Mucosa of descending colon (tissue), 3 donors: ENCODE results near the gene KRI1. TPM values are rescaled to one million over a fixed set of nuclear protein-coding genes. Genes with fewer than 3 reads are reported as not detected.
A peak's percentile ranks its signal among the peaks of the same experiment; 100 is the strongest.

Experiments used
- ATAC-seq: fragments of 200-7000 bp; cut with Tn5 transposase; one replicate; pipeline ENCODE4 v1.9.1; 2020; ENCODE audit warnings: mild to moderate bottlenecking, moderate library complexity
- DNase-seq, 3 donors: peaks; one replicate each; pipeline ENCODE4 v3.0.0-alpha.2; 2020
- H3K36me3 ChIP-seq: fragments of 200-600 bp; one replicate; pipeline ENCODE4 v1.8.0; 2021; ENCODE audit warnings: low read depth, mild to moderate bottlenecking
- H3K4me1 ChIP-seq: fragments of 200-600 bp; one replicate; pipeline ENCODE4 v1.8.0; 2021; ENCODE audit warnings: low read depth, mild to moderate bottlenecking
- H3K4me3 ChIP-seq: fragments of 200-600 bp; one replicate; pipeline ENCODE4 v1.8.0; 2021; ENCODE audit warnings: mild to moderate bottlenecking
- H3K9me3 ChIP-seq: fragments of 200-600 bp; one replicate; pipeline ENCODE4 v1.8.0; 2021; ENCODE audit warnings: mild to moderate bottlenecking
- intact Hi-C, 2 donors: fragments of 100-400 bp; cut with DNase I in 1 of 2; cut with micrococcal nuclease in 1 of 2; formaldehyde crosslinking; loops; one replicate each; pipeline versions ENCODE4 v1.11.0 to v1.11.1; 2022; cut with DNase I, micrococcal nuclease
- long read RNA-seq, 2 donors: library from polyadenylated mRNA; unstranded; transcript quantifications; one replicate each; pipeline ENCODE4 v2.0.0, GENCODE V29; 2019 to 2021
- total RNA-seq, 3 donors: library from RNA; stranded (reverse); fragmentation: NEBNext Ultra II Directional in 2 of 3; extraction: Animal tissue kit (Norgen Biotek cat#: 25700) in 2 of 3; gene quantifications; one replicate each; pipeline versions ENCODE4 v1.2.1 to v1.2.4, GENCODE V29; 2021 to 2023
- TF ChIP-seq, protein P1 (sequence below): fragments of 200-600 bp; IDR thresholded peaks from one replicate; pipeline ENCODE4 v1.8.0; 2022; ENCODE audit warnings: antibody characterized with exemption, mild to moderate bottlenecking
- donor health status: DM: no; HTN: no; CAD: no; lungs with moderate emphysema.
- donor health status: DM: no; HTN: no; CAD: no.
- donor health status: DM: no; HTN: yes; CAD: no.

The KRI1 gene
- 10 to 100 TPM; 12.0 to 23.3 (median 17.0) TPM for total RNA-seq
- long read RNA-seq, donor 1, transcript KRI1-203 (18 exons, 2,545 nt) = minor isoform, 5 of 25 reads
- long read RNA-seq, donor 1, transcript KRI1-201 (19 exons, 3,023 nt) = major isoform, 12 of 25 reads
- long read RNA-seq, donor 1, partial matches to known transcripts = 5 of 25 reads
- long read RNA-seq, donor 1, other reads (novel, unspliced or antisense) = 3 of 25 reads
- long read RNA-seq, donor 2, partial matches to known transcripts = 2 of 6 reads
- long read RNA-seq, donor 2, other reads (novel, unspliced or antisense) = 0 of 6 reads

- H3K36me3 ChIP-seq = no peaks in the 10 kb centered on the region
- intact Hi-C loops = no loop called here
- peak within 1 kb of the TSS; percentile 75 for H3K4me3 ChIP-seq
- no peaks in the 10 kb centered on the region for H3K9me3 ChIP-seq
- H3K4me1 ChIP-seq = peaks cover 34% of the 10 kb centered on the region
- TF ChIP-seq, protein P1, sequence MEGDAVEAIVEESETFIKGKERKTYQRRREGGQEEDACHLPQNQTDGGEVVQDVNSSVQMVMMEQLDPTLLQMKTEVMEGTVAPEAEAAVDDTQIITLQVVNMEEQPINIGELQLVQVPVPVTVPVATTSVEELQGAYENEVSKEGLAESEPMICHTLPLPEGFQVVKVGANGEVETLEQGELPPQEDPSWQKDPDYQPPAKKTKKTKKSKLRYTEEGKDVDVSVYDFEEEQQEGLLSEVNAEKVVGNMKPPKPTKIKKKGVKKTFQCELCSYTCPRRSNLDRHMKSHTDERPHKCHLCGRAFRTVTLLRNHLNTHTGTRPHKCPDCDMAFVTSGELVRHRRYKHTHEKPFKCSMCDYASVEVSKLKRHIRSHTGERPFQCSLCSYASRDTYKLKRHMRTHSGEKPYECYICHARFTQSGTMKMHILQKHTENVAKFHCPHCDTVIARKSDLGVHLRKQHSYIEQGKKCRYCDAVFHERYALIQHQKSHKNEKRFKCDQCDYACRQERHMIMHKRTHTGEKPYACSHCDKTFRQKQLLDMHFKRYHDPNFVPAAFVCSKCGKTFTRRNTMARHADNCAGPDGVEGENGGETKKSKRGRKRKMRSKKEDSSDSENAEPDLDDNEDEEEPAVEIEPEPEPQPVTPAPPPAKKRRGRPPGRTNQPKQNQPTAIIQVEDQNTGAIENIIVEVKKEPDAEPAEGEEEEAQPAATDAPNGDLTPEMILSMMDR = peak; percentile 17
- peak; percentile 99 to 100 (median 99) for DNase-seq
- peak; percentile 79 for ATAC-seq
Measured at GRCh38 chr19:10565567-10566407, at the start of gene KRI1. TSS of gene KRI1 (minus strand) at chr19:10566010. CDS start at chr19:10565999, 11 bp downstream.

GRCh38 chr19:10612499-10613119, 46.8 kb upstream of the KRI1 start:
- Histone ChIP-seq H3K4me1 (peaks cover 7% of the 10 kb centered on the region), H3K4me3 (no peak overlapping the region), H3K36me3 (no peaks in the 10 kb centered on the region), H3K9me3 (no peaks in the 10 kb centered on the region)
- ATAC-seq (peak; percentile 92), DNase-seq (peak; percentile 66 to 67 (median 67))
- TF ChIP-seq, protein P1 = no peak
- intact Hi-C loops = no loop called here

DNA sequence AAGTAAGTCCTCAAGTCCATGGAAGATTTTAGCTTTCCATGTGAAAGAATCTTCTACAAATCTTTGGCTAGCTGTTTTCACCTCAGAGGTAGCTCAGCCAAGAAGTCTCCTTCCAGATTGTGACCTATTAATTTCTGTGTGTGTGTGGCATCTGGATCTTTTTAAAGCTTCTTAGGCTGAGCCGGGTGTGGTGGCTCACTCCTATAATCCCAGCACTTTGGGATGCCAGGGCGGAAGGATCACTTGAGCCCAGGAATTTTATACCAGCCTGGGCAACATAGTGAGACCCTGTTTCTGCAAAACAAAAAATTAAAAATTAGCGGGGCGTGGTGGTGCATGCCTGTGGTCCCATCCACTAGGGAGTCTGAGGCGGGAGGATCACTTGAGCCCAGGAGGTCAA, 46.1 kb upstream of the KRI1 start:
- Histone ChIP-seq H3K36me3 (no peaks in the 10 kb centered on the region), H3K4me3 (no peak overlapping the region), H3K9me3 (no peaks in the 10 kb centered on the region), H3K4me1 (peaks cover 7% of the 10 kb centered on the region)
- intact Hi-C loops = no loop called here
- TF ChIP-seq, protein P1 = no peak
- ATAC-seq = no peak
- no peak for DNase-seq

DNA sequence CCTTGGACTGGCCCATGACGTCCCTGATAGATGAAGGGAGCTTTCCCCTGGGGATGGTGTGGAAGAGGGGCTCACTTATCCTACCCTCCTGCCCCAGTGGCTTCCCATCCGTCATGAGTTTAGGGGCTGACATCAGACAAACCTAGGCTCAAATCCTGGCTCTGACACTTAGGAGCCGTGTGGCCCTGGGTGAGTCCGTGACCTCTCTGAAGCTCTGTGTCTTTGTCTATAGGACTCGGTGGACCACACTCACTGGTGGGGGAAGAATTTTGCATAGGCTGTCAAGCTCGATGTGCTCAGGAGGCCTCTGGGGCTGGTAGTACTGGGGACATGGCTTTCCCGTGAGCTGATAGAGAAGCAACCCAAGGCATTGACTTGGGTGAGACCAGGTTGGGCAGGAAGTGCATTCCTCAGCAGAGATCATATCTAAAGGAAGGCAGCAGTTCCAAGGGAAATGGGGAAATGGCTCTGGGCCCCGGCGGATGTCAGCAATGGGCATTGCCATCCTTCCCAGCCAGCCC, 38.7 kb upstream of the KRI1 start:
- DNase-seq (no peak), ATAC-seq (peak; percentile 13)
- H3K4me1 ChIP-seq = peaks cover 6% of the 10 kb centered on the region
- TF ChIP-seq, protein P1 = no peak
- no peaks in the 10 kb centered on the region for H3K36me3 ChIP-seq
- intact Hi-C loops = no loop called here
- no peaks in the 10 kb centered on the region for H3K9me3 ChIP-seq
- H3K4me3 ChIP-seq = no peak overlapping the region

DNA sequence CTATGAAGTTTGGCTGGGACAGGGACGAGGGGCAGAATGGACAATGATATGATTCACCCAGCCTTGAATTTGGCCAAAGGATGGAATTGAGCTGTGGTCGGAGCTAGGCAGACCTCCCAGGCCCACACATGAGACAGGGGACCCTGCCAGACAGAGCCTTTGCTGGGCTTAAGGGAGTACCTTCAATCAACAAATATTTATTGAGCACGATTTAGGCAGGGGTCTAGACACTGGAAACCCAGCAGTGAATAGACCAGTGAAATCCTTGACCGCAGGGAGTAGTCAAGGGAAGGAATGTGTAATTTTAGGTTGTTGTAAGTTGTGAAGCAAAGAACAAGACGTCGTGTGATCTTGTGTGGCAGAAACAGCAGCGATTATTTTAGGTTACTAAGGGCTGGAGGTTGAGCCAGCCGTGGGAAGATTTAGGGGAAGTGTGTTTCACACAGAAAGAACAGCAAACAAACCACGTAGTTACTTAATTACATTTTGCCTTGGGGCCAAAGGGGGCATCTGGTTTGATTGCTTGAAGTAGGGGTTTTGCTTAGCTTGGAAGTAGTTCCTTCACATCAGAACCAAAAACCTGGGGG, 38.2 kb upstream of the KRI1 start:
- H3K9me3 ChIP-seq = no peaks in the 10 kb centered on the region
- no peak overlapping the region for H3K4me3 ChIP-seq
- H3K4me1 ChIP-seq = peaks cover 6% of the 10 kb centered on the region
- TF ChIP-seq, protein P1 = no peak
- DNase-seq (no peak), ATAC-seq (peak; percentile 36)
- intact Hi-C loops = no loop called here
- no peaks in the 10 kb centered on the region for H3K36me3 ChIP-seq
